PFSK-1 (cell line): ENCODE results near the gene AKR7A3.

Source experiments
- FOXP2 ChIP-seq: optimal IDR thresholded peaks from 2 replicates; pipeline ENCODE3; 2011; ENCODE audit warnings: borderline replicate concordance, control low read depth, inconsistent platforms; ENCODE audit not compliant: insufficient read depth; ENCODE audit errors: extremely low read length, extremely low read depth
- POLR2AphosphoS5 ChIP-seq: IDR thresholded peaks from 2 replicates; pipeline ENCODE4 v1.6.1; 2012; ENCODE audit warnings: low read depth, mild to moderate bottlenecking, control low read depth, low read length, moderate library complexity
- SIN3A ChIP-seq: IDR thresholded peaks from 2 replicates; pipeline ENCODE4 v1.6.1; 2012; ENCODE audit warnings: mild to moderate bottlenecking, low read length, moderate library complexity, borderline replicate concordance; ENCODE audit not compliant: insufficient read depth
- TAF1 ChIP-seq: IDR thresholded peaks from 2 replicates; pipeline ENCODE4 v1.6.1; 2012; ENCODE audit warnings: low read length, control low read depth, borderline replicate concordance; ENCODE audit not compliant: insufficient read depth
- TF ChIP-seq, protein P1 (sequence below), 2 experiments: IDR thresholded peaks; 2 replicates each; pipeline versions ENCODE4 v1.6.1 to v1.8.0; 2011 to 2012; ENCODE audit warnings: low read depth in 2 of 2, low read length in 2 of 2, control low read depth in 1 of 2, inconsistent platforms in 1 of 2, mild to moderate bottlenecking in 1 of 2, moderate library complexity in 1 of 2; ENCODE audit not compliant: insufficient read depth in 1 of 2

AKR7A3 gene

DNA sequence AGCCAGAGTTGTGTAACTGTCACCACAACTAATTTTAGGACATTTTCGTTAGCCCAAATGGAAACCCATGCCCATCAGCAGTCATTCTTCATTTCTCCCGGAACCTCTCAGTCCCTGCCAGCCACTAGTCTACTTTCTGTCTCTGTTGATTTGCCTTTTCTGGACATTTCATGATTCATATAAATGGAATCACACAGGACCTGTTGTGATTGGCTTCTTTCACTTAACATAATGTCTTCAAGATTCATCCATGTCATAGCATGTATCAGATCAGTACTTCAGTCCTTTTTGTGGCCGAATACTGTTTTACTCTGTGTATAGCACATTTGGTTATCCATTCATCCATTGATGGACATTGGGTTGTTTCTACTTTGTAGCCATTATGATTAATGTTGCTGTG, 30.6 kb upstream of the AKR7A3 start:
- TF ChIP-seq FOXP2 (no peak), SIN3A (no peak), TAF1 (no peak), POLR2AphosphoS5 (no peak)
- TF ChIP-seq, protein P1, sequence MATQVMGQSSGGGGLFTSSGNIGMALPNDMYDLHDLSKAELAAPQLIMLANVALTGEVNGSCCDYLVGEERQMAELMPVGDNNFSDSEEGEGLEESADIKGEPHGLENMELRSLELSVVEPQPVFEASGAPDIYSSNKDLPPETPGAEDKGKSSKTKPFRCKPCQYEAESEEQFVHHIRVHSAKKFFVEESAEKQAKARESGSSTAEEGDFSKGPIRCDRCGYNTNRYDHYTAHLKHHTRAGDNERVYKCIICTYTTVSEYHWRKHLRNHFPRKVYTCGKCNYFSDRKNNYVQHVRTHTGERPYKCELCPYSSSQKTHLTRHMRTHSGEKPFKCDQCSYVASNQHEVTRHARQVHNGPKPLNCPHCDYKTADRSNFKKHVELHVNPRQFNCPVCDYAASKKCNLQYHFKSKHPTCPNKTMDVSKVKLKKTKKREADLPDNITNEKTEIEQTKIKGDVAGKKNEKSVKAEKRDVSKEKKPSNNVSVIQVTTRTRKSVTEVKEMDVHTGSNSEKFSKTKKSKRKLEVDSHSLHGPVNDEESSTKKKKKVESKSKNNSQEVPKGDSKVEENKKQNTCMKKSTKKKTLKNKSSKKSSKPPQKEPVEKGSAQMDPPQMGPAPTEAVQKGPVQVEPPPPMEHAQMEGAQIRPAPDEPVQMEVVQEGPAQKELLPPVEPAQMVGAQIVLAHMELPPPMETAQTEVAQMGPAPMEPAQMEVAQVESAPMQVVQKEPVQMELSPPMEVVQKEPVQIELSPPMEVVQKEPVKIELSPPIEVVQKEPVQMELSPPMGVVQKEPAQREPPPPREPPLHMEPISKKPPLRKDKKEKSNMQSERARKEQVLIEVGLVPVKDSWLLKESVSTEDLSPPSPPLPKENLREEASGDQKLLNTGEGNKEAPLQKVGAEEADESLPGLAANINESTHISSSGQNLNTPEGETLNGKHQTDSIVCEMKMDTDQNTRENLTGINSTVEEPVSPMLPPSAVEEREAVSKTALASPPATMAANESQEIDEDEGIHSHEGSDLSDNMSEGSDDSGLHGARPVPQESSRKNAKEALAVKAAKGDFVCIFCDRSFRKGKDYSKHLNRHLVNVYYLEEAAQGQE (IDR thresholded peaks at IDR 0.05; ENCODE audit: insufficient read depth in 1 of 2, low read depth in 2 of 2, low read length in 2 of 2) = no peak

DNA sequence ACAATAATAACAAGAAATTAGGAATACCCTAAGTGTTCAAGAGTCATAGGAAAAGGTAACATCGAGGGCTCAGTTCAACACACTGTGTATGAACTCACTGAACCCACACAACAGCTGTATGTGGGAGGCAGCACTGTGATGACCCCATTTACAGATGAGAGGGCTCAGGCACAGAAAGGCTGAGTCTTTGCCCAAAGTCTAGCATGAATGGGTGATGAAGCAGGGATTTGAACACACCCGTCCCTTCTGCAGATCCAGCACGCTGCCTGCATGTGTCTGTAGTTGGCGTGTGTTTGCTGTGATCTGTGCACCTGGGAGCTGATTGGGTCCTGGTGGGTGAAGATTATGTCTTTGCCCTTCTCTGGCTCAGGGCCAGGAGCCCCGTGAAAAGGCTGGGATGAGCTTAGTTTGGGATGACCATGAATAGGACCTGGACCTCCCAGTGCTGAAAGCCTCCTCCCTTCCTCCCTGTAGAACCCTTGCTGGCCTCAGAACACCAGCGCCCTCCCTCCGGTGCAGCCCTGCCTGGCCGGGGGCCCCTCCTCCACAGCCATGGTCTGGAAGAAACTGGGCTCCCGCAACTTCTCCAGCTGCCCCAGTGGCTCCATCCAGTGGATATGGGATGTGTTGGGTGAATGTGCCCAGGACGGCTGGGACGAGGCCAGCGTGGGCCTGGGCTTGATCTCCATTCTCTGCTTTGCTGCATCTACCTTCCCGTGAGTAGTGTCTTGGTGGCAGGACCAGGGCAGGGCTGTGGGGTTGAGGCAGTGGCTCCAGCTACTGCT, 28.7 kb upstream of the AKR7A3 start:
- TF ChIP-seq SIN3A (no peak), FOXP2 (no peak), TAF1 (no peak)

DNA sequence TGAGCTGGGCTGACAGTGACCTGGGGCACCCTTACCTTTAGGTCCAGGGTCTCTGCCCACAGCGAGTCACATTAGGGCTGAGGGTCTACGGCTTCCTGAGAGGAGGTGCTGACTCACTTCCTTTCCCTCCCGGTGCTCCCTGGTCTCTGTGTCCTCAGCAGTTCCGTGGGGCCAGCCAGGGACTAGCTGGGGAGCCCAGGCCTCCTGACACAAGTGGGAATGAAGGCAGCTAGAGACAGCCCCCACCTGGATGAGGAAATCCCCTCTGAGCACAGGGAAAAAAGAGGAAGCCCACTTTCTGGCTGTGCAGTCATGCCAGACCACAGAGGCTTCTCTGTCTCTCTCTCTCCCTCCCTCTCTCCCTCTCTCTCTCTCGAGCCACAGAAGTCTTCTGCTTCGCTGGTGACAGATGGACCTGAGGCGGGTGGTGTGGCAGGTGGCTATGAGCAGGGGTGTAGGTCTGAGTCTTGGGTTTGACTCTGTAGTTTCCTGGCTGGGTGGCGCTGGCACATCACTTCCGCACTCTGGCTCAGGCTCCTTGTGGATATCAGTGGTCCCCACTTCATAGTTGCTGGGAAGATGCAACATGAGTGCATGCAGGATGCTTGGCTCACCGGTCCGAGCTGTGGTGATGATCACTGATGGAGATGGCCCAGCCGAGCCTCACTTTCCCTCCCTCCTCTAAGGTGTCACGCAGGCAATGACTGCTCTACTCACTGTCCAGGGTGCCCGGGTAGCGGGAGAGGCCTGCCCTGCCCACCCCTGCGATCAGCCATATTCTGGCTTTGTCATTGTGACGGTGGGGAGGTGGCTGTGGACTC, 27.0 kb upstream of the AKR7A3 start:
- no peak for TF ChIP-seq FOXP2
- TF ChIP-seq POLR2AphosphoS5 = no peak
- TF ChIP-seq SIN3A = no peak
- no peak for TF ChIP-seq TAF1
- TF ChIP-seq, protein P1 (IDR thresholded peaks at IDR 0.05; ENCODE audit: insufficient read depth in 1 of 2, low read depth in 2 of 2, low read length in 2 of 2) = no peak

DNA sequence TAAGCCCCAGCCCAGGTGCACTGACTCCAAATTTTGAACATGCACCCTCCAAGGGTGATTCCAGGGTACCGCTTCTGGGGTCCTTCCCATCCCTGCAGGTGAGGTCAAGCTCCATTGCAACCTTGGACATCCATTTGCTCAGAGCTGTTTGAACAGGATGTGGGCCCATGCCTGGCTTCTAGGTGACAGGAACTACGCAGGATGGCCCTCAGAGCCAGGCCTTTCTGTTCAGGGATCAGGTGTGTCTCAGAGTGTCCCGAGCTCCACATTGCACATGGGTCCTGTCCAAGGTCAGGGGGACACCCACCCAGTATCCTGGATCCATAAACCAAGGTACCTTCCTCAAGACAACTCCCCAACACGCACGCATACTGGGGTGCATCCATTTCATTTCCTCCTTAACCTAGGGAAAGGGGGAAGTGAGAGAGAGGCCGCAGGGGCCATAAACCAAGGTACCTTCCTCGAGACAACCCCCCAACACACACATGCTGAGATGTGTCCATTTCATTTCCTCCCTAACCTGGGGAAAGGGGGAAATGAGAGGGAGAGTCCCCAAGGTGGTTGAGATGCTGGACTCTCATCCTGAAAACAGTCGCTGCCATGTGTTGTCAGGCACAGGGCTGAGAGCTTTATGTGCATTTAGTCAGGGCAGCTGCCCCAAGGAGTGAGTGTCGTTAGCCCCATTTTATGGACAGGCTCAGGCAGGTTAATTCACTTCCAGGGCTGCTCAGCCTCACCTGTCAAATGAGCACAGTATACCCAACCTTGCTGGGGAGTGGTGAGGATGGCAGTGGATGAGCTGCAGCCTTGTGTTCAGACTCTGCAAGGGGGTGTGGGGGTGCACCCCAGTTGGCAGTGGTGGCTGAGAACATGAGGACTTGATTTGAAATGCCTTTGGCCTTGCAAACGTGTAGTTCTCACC, 25.7 kb upstream of the AKR7A3 start:
- no peak for TF ChIP-seq FOXP2
- no peak for TF ChIP-seq SIN3A
- TF ChIP-seq, protein P1 (IDR thresholded peaks at IDR 0.05; ENCODE audit: insufficient read depth in 1 of 2, low read depth in 2 of 2, low read length in 2 of 2) = no peak
- TF ChIP-seq TAF1 = no peak
- no peak for TF ChIP-seq POLR2AphosphoS5

DNA sequence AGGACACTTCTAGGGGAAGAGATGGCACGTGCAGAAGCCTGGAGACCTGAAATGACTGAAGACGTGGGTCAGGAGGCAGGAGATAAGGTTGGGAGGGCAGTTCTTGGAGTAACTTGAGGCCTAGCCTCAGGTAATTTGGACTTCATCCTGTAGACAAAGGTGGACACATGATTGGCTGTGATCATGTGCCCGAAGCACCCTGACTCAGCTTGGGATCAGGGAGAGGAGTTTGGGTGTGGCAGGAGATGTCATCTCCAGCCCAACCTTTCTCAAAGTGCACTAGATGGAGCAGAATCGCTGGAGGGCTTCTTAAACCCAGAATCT, 25.0 kb upstream of the AKR7A3 start:
- no peak for TF ChIP-seq POLR2AphosphoS5
